ENCODE results near the gene DAPK1. TPM values are rescaled to one million over a fixed set of nuclear protein-coding genes. Genes with fewer than 3 reads are reported as not detected.

Gene DAPK1
- total and polyA plus RNA-seq, 2 donors (not counting 3 experiments of a cell fraction or from before 2014, with no cell fraction given) = 58.9 to 119 TPM

- H3K9me1 ChIP-seq (replicated peaks; ENCODE audit: control insufficient read depth, extremely low read depth, insufficient read depth, low read length) = no peaks in the 10 kb centered on the region
- H3K27ac ChIP-seq (ENCODE audit: insufficient read depth, low read depth, low read length) = no peak overlapping the region
- TF ChIP-seq CTCF (IDR thresholded peaks at IDR 0.05; ENCODE audit: extremely low read depth in 1 of 2, insufficient read depth in 1 of 2, low read depth in 1 of 2, low read length in 2 of 2) = no peak
- TF ChIP-seq MAX (IDR thresholded peaks at IDR 0.05; ENCODE audit: insufficient read depth, insufficient read length) = no peak
- no peak for TF ChIP-seq POLR2AphosphoS5 (IDR thresholded peaks at IDR 0.05; ENCODE audit: insufficient read depth, low read depth, low read length)
- TF ChIP-seq MYC (IDR thresholded peaks at IDR 0.05; ENCODE audit: low read depth, low read length) = no peak
- no peak for TF ChIP-seq EZH2 (IDR thresholded peaks at IDR 0.05; ENCODE audit: borderline replicate concordance, low read depth, low read length, severe bottlenecking)
- no peak for TF ChIP-seq GATA2 (IDR thresholded peaks at IDR 0.05; ENCODE audit: insufficient read depth, insufficient read length, low read depth, low read length)
- no peak for TF ChIP-seq POLR2A (IDR thresholded peaks at IDR 0.05; ENCODE audit: low read depth, low read length)
- TF ChIP-seq FOS (IDR thresholded peaks at IDR 0.05; ENCODE audit: borderline replicate concordance, insufficient read depth, low read length) = no peak
- no peak for TF ChIP-seq JUN (IDR thresholded peaks at IDR 0.05; ENCODE audit: borderline replicate concordance, insufficient read depth, insufficient read length, low read depth)
- dilution Hi-C loops (cut with MboI; ENCODE audit: extremely low pct_ligation_motif_present, low sequenced_read_pairs) = no loop called here
- H3K79me2 ChIP-seq (ENCODE audit: control insufficient read depth, insufficient read depth, low read length) = no peaks in the 10 kb centered on the region
- no peaks in the 10 kb centered on the region for H3K4me1 ChIP-seq (ENCODE audit: control insufficient read depth, extremely low read depth, insufficient read depth, low read length)
- peaks cover 4 to 49% of the 10 kb centered on the region in 2 experiments for H3K36me3 ChIP-seq (ENCODE audit: control insufficient read depth in 2 of 2, extremely low read depth in 1 of 2, insufficient read depth in 2 of 2, low read length in 2 of 2)
- no peaks in the 10 kb centered on the region for H3K27me3 ChIP-seq (ENCODE audit: control insufficient read depth in 2 of 2, insufficient read depth in 2 of 2, low read length in 2 of 2)
- CTCF ChIA-PET = no interaction called here
- H2AFZ ChIP-seq (ENCODE audit: low read depth, low read length) = no peak overlapping the region
- no peaks in the 10 kb centered on the region for H3K9me3 ChIP-seq (replicated peaks; ENCODE audit: control insufficient read depth, insufficient read depth, low read length)
- intact Hi-C loops (cut with micrococcal nuclease) = no loop called here
- H3K9ac ChIP-seq (replicated peaks; ENCODE audit: extremely low read depth, insufficient read depth, low read length) = no peak overlapping the region
- no peak overlapping the region for H3K4me2 ChIP-seq (ENCODE audit: insufficient read depth, low read length)
- no peak overlapping the region for H3K4me3 ChIP-seq (replicated peaks in 1 of 3; ENCODE audit: insufficient read depth in 1 of 3, low read depth in 1 of 3, low read length in 3 of 3)
- no peaks in the 10 kb centered on the region for H4K20me1 ChIP-seq (replicated peaks; ENCODE audit: control insufficient read depth, extremely low read depth, insufficient read depth, low read length)
- POLR2A ChIA-PET = no interaction called here
- DNase-seq (ENCODE audit: low read depth, low spot score) (no peak), FAIRE-seq (no peak)
- BruUV-seq (replicated peaks) = no TSS peak
These were observed 148.9 kb downstream of the DAPK1 start for GRCh38 chr9:87646546-87646945.
